ENCODE measurements around the gene EFNA5.

The EFNA5 gene

DNA sequence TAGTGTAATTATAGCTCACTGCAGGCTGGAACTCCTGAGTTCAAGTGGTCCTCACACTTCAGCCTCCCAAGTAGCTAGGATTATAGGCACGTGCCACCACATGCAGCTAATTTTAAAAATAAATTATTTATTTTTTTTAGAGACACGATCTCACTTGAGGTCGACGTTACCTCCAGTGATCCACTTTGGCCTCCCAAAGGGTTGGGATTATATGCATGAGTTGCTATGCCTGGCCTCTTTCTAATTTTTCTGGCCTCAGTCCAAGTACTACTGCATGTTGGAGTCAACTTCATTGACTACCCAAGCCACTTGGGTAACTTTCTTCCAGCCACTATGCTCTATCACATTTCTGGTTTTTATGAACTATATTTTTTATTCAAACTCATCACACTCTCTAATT is 148.3 kb downstream of the EFNA5 start:
- no peak for TF ChIP-seq GATA3 (IDR thresholded peaks at IDR 0.05; ENCODE audit: low read depth, low read length)
- TF ChIP-seq GATA2 (IDR thresholded peaks at IDR 0.05; ENCODE audit: low read depth, low read length): no peak

DNA sequence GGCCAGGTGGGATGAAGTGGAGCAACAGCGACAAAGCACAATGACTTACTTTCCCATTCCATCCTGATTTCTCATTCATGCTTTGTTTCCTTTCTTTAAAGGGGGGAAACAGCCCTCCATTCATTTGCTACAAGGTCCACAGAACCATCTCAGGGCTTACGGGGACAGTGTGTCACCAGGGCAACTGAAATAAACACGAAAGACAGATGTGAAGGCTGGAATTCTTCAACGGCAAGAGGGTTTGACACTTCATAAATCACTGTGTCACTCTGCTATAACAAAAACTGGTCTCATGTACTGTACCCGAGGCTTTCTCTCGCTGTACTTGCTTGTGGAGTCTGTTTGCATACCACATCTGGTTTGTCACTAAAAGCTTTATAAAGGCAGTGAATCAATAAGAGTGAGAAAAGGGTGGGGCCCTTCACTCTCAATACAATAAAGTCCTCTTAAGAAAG is 150.8 kb downstream of the EFNA5 start:
- TF ChIP-seq GATA3 (IDR thresholded peaks at IDR 0.05; ENCODE audit: low read depth, low read length) (no peak), GATA2 (IDR thresholded peaks at IDR 0.05; ENCODE audit: low read depth, low read length) (no peak)

DNA sequence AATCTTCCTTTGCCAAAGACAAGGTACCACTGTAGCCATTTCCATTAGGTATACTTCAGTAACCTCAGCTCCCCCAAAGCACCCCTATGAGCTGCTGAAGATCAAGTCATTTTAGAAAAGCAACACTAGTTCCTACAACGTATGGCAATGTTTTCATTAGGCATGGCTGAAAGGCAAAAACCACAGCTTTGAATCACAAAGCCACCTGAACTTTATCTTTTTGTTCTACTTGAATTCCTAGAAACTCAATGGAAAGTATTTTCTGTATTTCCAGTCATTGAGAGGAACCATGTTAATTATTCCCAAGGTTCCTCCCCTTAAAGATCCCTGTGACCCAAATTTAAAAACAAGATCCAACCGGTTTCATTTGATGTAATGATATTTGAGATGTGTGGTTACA is 152.1 kb downstream of the EFNA5 start:
- no peak for TF ChIP-seq GATA2 (IDR thresholded peaks at IDR 0.05; ENCODE audit: low read depth, low read length)
- TF ChIP-seq GATA3 (IDR thresholded peaks at IDR 0.05; ENCODE audit: low read depth, low read length): no peak

DNA sequence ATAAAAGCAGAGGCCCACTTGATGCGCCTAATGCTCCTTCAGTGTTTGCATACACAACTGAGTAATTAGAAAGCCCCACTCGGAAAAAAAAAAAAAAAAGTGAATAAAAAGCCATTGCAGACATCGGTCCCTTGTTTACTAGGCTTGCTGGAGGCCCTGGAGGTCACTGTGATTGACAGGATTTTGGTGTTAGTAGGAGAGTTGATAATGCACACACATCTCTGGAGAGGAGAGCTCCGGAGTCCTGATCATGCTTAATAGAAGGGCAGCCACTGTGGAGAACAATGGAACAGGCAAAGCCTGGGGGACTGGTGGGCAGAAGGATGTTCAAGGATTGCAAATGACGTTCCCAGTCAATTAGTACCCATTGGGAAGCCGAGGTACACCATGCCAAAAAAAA is 152.5 kb downstream of the EFNA5 start:
- TF ChIP-seq GATA2 (IDR thresholded peaks at IDR 0.05; ENCODE audit: low read depth, low read length) (no peak), GATA3 (IDR thresholded peaks at IDR 0.05; ENCODE audit: low read depth, low read length) (no peak)

DNA sequence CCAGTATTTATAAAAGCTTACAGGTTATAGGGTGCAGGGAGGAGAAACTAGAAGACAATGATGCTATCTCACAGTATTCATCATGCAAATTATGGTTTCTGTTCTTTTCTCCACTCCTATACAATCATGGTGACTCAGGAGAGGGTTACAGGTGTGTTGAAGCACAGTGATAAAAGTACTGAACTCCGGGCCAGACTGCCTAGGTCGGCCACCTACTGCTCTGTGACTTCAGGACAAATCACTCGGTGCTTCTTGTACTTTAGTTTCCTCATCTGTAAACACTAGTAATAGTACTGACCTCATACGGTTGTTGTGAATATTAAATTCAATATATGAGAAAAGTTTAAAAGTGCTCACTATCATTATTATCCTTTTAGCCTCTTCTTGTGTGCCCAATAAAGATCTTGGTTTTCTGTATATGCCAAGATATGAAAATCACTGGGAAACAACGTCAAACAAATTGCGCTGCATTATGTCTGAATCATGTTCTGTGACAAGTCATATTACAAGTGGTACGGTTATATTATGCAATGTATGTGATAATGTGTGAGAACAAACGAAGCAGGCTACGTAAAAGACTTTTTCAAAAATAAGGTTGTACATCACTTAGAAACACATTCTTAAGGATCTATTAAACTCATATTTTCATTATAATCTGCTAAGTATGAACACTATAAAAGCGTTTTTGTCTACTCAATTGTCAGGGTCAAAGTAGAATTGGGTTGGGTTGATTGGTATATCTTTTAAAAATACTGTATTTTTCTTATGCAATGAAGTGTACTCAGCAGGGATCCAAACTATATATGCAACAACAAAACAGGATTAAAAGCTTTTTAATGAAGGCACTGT is 153.3 kb downstream of the EFNA5 start:
- TF ChIP-seq GATA2 (IDR thresholded peaks at IDR 0.05; ENCODE audit: low read depth, low read length) (no peak), GATA3 (IDR thresholded peaks at IDR 0.05; ENCODE audit: low read depth, low read length) (no peak)

DNA sequence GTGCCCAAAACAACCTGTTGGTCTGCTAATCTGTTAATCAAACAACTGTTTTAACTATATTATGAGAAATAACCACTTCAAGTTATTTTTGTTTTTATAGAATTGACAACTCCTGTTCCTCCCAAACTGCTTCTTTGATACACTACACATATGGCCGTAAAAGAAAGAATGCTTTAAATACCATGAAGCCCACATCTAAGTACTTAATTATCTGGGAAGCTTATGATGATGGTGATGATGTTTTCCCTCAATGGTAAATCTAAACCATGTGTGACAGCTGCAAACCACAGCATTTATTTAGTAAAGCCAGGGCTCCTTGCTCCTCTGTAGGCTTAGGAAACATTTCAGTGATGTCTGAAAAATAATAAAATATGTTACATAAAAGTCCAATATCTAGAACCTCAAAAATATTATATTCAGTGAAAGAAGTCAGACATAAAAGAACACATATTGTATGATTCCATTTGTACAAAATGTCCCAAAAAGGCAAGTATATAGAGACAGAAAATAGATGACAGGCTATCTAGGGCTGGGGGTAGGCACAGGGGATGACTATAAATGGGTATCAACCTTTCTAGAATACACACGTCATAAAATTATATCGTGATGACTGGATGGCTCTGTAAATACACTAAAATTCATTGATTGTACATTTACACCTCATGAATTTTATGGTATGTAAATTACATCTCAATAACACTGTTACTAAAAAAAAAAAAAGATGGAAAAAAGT is 154.1 kb downstream of the EFNA5 start:
- TF ChIP-seq GATA3 (IDR thresholded peaks at IDR 0.05; ENCODE audit: low read depth, low read length): peak; percentile 40; the same call in 1 of the 2 replicates
- TF ChIP-seq GATA2 (IDR thresholded peaks at IDR 0.05; ENCODE audit: low read depth, low read length): no peak

DNA sequence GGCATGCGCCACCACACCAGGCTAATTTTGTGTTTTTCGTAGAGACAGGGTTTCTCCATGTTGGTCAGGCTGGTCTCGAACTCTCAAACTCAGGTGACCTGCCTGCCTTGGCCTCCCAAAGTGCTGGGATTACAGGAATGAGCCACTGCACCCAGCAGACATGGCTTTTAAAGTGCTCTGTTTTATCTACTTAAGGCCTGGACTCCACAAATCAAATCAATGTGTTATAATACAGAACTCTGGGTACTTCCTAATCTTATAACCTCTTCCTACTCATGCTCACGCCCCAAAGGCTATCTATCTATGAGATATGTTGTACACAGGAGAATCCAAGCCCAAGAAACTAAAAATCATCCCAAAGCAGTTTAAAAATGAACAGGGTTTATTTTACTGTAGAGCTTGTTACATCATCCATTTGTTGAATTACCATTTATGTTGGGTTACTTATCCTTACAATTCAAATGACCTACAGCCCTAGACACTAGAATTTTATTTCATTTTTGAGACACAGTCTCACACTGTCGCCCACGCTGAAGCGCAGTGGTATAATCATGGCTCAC is 155.1 kb downstream of the EFNA5 start:
- TF ChIP-seq GATA3 (IDR thresholded peaks at IDR 0.05; ENCODE audit: low read depth, low read length) (no peak), GATA2 (IDR thresholded peaks at IDR 0.05; ENCODE audit: low read depth, low read length) (peak; percentile 37; the same call in 1 of the 2 replicates)

DNA sequence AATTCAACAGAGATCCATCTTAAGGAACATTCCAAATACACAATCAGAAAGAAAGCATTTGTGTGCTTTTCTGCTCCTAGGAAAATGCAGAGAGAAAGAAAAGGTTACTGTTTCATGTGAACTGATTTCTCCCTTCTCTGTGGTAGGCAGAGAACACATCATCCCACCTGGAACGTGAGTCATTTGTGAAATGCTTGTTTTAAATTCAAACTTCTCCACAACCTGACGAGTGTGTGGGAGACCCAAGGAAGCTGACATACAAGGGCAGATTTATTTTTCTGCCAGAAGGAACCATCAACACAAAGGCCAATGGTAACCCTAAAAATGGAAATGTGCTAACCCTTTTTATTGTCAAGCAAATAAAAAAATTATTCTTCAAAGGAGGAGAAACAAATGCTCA is 156.4 kb downstream of the EFNA5 start:
- TF ChIP-seq GATA3 (IDR thresholded peaks at IDR 0.05; ENCODE audit: low read depth, low read length): no peak
- no peak for TF ChIP-seq GATA2 (IDR thresholded peaks at IDR 0.05; ENCODE audit: low read depth, low read length)

DNA sequence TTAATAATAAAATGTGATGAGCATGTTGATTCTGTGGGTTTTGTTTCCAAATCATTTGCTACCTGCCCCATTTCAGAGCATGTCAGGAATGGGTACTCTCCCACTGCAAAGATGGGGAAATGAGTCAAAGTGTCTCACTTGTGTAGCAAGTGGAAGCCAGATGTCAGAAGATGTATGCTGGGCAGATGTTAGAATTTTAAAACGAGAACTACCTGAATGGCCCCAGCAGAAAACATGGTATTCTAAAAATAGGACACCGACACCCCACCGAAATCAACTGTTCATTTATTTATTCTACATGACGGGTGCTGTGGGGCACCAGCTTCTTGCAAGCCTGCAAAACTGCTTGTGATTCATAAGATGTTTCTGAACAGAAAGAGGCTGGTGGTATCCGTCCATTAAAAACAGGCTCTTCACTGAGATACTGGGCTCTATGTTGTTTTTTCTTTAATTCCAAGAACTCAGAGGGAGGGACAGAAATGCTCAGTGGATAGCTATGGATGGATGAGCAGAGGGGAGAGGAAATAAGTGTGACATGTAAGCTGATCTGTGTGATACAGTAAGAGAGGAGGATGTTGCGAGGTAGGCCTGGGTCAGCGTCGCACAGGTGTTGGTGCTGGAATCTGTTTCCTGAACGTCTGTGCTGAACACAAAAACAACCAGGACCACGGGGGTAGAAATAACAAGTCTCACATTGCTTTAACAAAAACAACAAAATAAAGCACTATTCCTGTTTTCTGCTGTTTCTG is 157.2 kb downstream of the EFNA5 start:
- TF ChIP-seq GATA3 (IDR thresholded peaks at IDR 0.05; ENCODE audit: low read depth, low read length) (no peak), GATA2 (IDR thresholded peaks at IDR 0.05; ENCODE audit: low read depth, low read length) (no peak)

DNA sequence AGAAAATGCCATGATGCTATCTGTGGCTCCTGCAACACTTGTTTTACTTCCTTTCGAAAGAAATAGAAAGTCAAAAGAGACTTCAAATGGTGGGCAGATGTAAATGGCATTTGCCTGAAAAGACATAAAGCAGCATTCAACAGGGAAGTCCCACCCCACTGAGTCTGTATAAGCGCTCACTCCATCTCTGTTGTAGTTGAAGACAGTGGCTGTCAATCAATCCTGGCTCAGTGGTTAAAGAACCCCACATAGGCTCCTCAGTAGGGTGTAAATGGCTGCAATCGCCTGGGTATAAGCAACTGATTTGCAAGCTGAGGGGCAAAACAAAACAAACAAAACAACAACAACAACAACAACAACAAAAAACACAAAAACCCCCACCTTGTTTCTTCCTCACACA is 158.7 kb downstream of the EFNA5 start:
- TF ChIP-seq GATA3 (IDR thresholded peaks at IDR 0.05; ENCODE audit: low read depth, low read length) (no peak), GATA2 (IDR thresholded peaks at IDR 0.05; ENCODE audit: low read depth, low read length) (no peak)

DNA sequence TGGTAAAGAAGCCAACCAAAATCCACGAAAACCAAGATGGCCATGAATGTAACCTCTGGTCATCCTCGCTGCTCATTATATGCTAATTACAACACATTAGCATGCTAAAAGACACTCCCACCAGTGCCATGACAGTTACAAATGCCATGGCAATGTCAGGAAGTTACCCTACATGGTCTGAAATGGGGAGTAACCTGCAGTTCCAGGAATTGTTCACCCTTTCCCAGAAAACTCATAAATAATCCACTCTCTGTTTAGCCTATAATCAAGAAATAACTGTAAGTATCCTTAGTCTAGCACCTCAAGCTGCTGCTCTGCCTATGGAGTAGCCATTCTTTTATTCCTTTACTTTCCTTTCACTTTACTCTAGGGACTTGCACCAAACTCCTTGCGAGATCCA is 160.6 kb downstream of the EFNA5 start:
- no peak for TF ChIP-seq GATA3 (IDR thresholded peaks at IDR 0.05; ENCODE audit: low read depth, low read length)

DNA sequence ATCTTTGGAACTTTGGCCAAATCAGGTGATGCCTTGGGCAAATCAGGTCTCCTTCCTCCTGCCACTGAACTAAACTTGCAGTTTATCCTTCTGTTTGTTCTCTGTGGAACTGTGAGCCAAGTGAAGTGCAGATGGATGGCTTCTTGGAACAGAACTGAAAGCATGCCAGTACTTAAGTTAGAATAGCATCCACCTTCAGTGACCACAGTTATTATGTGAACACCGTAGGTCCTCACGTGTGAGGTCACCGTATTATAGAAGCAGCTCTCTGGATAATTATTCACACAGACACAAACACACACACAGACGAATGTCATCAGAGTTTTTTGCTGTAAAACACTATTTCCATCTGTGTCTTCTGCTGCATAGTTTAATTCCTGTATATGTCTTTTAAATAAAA is 162.6 kb downstream of the EFNA5 start:
- TF ChIP-seq GATA3 (IDR thresholded peaks at IDR 0.05; ENCODE audit: low read depth, low read length): no peak
- TF ChIP-seq GATA2 (IDR thresholded peaks at IDR 0.05; ENCODE audit: low read depth, low read length): no peak

DNA sequence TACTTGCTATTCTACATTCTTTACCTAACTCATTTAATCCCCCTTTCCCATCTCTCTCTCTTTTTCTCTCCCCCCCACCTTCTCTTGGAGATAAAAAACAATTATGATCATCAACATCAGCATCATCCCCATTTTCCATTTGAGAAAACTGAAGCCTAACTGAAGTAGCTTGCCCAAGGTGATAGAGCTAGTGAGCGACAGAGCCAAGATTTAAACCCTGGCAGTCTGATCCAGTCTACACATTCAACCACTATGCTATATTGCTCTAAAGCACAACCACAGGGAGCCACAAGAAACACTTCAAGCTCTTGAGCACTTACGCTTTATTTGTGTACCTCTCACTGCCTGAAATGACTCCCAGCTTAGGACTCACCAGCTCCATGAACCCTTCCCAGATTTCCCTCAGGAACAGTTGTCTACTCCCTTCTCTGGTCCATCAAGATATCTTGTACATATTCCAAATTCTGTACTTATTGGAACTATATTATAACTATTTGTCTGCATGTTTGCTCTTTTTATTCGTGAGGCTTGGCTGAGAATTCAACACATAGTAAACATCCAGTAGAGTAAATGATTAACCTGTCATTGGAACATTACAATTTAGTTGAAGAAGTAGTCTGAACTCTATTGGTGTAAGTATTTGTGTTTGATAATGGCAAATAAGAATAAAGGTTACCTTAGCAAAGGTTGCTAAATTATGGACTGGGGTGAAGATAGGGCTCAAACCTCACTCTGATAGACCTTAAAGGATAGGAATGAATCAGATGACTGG is 164.8 kb downstream of the EFNA5 start:
- TF ChIP-seq GATA3 (IDR thresholded peaks at IDR 0.05; ENCODE audit: low read depth, low read length): no peak
- TF ChIP-seq GATA2 (IDR thresholded peaks at IDR 0.05; ENCODE audit: low read depth, low read length): no peak

Measured in SH-SY5Y (cell line).